OCI-LY1 (cell line): ENCODE data around the gene FRA10AC1.

Source experiments
- H2AFZ ChIP-seq: fragments of 200-600 bp; sonication (generic), shearing (Covaris generic); 2 replicates; pipeline ENCODE4 v1.6.0; 2014; ENCODE audit warnings: antibody characterized with exemption, mild to moderate bottlenecking, low read length
- H3F3A ChIP-seq: fragments of 200-600 bp; sonication (generic), shearing (Covaris generic); 2 replicates; pipeline ENCODE4 v1.6.0; 2014; ENCODE audit warnings: mild to moderate bottlenecking, antibody characterized with exemption, low read length, moderate library complexity; ENCODE audit not compliant: insufficient read depth
- H3K27ac ChIP-seq: fragments of 200-600 bp; sonication (generic); 2 replicates; pipeline ENCODE4 v1.5.1; 2014; ENCODE audit warnings: low read length, mixed run types, mild to moderate bottlenecking, low read depth; ENCODE audit not compliant: poor library complexity, severe bottlenecking
- H3K27me3 ChIP-seq: fragments of 200-600 bp; sonication (generic); 2 replicates; pipeline ENCODE4 v1.6.0; 2014; ENCODE audit warnings: antibody characterized with exemption, mild to moderate bottlenecking, low read length, moderate library complexity; ENCODE audit not compliant: insufficient read depth
- H3K36me3 ChIP-seq: fragments of 200-600 bp; sonication (generic); 2 replicates; pipeline ENCODE4 v1.6.1; 2014; ENCODE audit warnings: mild to moderate bottlenecking, antibody characterized with exemption, low read length, moderate library complexity, mixed read lengths; ENCODE audit not compliant: insufficient read depth
- H3K4me1 ChIP-seq: fragments of 200-600 bp; sonication (generic); 2 replicates; pipeline ENCODE4 v1.5.1; 2014; ENCODE audit warnings: mild to moderate bottlenecking, low read length, moderate library complexity; ENCODE audit not compliant: insufficient read depth, severe bottlenecking
- H3K4me2 ChIP-seq: fragments of 200-600 bp; sonication (generic), shearing (Covaris generic); 2 replicates; pipeline ENCODE4 v1.6.1; 2014; ENCODE audit warnings: low read length
- H3K4me3 ChIP-seq: fragments of 200-600 bp; sonication (generic); 2 replicates; pipeline ENCODE4 v1.5.1; 2014; ENCODE audit warnings: low read length, low read depth, mild to moderate bottlenecking, mixed read lengths; ENCODE audit not compliant: poor library complexity, severe bottlenecking
- H3K79me2 ChIP-seq: fragments of 200-600 bp; shearing (Covaris generic); 2 replicates; pipeline ENCODE4 v1.6.1; 2016; ENCODE audit warnings: mixed run types, low read length, mixed read lengths; ENCODE audit not compliant: insufficient read depth
- H3K9ac ChIP-seq: fragments of 200-600 bp; sonication (generic), shearing (Covaris generic); 2 replicates; pipeline ENCODE4 v1.6.1; 2014; ENCODE audit warnings: mild to moderate bottlenecking, low read length, mixed read lengths
- H3K9me2 ChIP-seq: fragments of 200-600 bp; sonication (generic), shearing (Covaris generic); 2 replicates; pipeline ENCODE4 v1.6.1; 2014; ENCODE audit warnings: low read depth, mild to moderate bottlenecking, low read length, mixed read lengths
- H3K9me3 ChIP-seq: fragments of 200-600 bp; shearing (Covaris generic); 2 replicates; pipeline ENCODE4 v1.6.1; 2014; ENCODE audit warnings: low read length, mixed read lengths
- H4K20me1 ChIP-seq: fragments of 200-600 bp; sonication (generic), shearing (Covaris generic); 2 replicates; pipeline ENCODE4 v1.6.0; 2016; ENCODE audit warnings: mild to moderate bottlenecking, low read length; ENCODE audit not compliant: insufficient read depth
- EZH2 ChIP-seq: fragments of 200-600 bp; sonication (generic), shearing (Covaris generic); IDR thresholded peaks from 2 replicates; pipeline ENCODE4 v1.8.0; 2017; ENCODE audit warnings: borderline replicate concordance, mixed run types, mild to moderate bottlenecking, antibody characterized with exemption, low read length, moderate library complexity, mixed read lengths
- TF ChIP-seq, protein P1 (sequence below): fragments of 200-600 bp; sonication (generic), shearing (Covaris generic); IDR thresholded peaks from 2 replicates; pipeline ENCODE4 v1.5.1; 2017; ENCODE audit warnings: mild to moderate bottlenecking, antibody characterized with exemption, low read length, moderate library complexity, mixed read lengths

FRA10AC1 gene

GRCh38 chr10:93742633-93743349, 40.4 kb upstream of the FRA10AC1 start:
- no peaks in the 10 kb centered on the region for H3K4me1 ChIP-seq
- H3K4me3 ChIP-seq, result no peak overlapping the region
- H3F3A ChIP-seq, result no peaks in the 10 kb centered on the region
- H3K9me2 ChIP-seq, result no peaks in the 10 kb centered on the region
- no peak overlapping the region for H2AFZ ChIP-seq
- H3K9ac ChIP-seq, result no peak overlapping the region
- H3K79me2 ChIP-seq, result no peaks in the 10 kb centered on the region
- no peaks in the 10 kb centered on the region for H4K20me1 ChIP-seq
- H3K36me3 ChIP-seq, result no peaks in the 10 kb centered on the region
- no peaks in the 10 kb centered on the region for H3K9me3 ChIP-seq
- no peaks in the 10 kb centered on the region for H3K27me3 ChIP-seq
- no peak overlapping the region for H3K27ac ChIP-seq
- H3K4me2 ChIP-seq, result no peak overlapping the region
- TF ChIP-seq, protein P1, sequence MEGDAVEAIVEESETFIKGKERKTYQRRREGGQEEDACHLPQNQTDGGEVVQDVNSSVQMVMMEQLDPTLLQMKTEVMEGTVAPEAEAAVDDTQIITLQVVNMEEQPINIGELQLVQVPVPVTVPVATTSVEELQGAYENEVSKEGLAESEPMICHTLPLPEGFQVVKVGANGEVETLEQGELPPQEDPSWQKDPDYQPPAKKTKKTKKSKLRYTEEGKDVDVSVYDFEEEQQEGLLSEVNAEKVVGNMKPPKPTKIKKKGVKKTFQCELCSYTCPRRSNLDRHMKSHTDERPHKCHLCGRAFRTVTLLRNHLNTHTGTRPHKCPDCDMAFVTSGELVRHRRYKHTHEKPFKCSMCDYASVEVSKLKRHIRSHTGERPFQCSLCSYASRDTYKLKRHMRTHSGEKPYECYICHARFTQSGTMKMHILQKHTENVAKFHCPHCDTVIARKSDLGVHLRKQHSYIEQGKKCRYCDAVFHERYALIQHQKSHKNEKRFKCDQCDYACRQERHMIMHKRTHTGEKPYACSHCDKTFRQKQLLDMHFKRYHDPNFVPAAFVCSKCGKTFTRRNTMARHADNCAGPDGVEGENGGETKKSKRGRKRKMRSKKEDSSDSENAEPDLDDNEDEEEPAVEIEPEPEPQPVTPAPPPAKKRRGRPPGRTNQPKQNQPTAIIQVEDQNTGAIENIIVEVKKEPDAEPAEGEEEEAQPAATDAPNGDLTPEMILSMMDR, result no peak
- TF ChIP-seq EZH2, result no peak

DNA sequence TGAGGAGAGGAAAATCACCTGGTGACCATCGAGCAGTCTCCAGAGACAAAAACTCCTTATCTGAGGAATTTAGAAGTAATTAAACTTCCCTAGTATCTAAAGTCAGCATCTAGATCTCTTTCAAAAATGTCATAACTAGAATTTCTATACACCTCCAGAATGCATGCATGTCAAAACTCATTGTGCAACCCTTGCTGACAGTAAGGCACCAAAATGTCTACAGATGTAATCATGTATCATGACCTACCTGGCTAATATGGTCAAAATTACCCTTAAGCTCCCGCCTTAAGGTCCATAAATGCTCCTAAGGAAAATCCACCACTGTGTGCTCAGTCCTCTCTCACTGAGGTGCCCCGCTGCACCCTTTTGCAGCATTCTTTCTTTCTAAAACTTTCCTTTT, 39.0 kb upstream of the FRA10AC1 start:
- Histone ChIP-seq H3K9me3 (no peaks in the 10 kb centered on the region), H4K20me1 (no peaks in the 10 kb centered on the region), H3F3A (no peaks in the 10 kb centered on the region), H3K9me2 (no peaks in the 10 kb centered on the region), H3K79me2 (no peaks in the 10 kb centered on the region), H3K27ac (no peak overlapping the region), H3K36me3 (no peaks in the 10 kb centered on the region), H2AFZ (no peak overlapping the region), H3K9ac (no peak overlapping the region), H3K4me3 (no peak overlapping the region), H3K4me1 (no peaks in the 10 kb centered on the region), H3K27me3 (no peaks in the 10 kb centered on the region), H3K4me2 (no peak overlapping the region)
- TF ChIP-seq, protein P1, result no peak
- no peak for TF ChIP-seq EZH2

DNA sequence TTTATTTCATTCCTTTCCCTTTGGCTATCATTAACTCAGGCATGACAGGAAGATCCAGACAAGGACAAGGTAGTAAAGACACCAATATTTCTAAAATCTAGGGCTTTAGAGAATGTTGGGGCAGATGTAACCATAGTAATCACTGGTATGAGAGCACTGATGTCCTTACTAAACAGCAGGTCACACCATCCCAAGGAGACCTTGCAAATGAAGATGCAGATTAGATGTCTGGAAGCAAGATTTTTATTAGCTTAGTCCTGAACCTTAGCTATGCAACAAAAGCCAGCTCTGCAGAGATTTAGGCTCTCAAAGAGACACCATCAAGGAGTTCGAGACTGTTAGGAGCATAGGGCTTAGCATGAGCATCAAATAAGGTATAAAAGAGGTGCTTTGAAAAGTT, 23.6 kb upstream of the FRA10AC1 start:
- no peak overlapping the region for H3K4me2 ChIP-seq
- H3F3A ChIP-seq, result no peaks in the 10 kb centered on the region

More for the DNA sequence above, 23.6 kb upstream of the FRA10AC1 start:
- no peak overlapping the region for H3K9ac ChIP-seq
- no peaks in the 10 kb centered on the region for H3K36me3 ChIP-seq
- H2AFZ ChIP-seq, result no peak overlapping the region
- no peaks in the 10 kb centered on the region for H3K4me1 ChIP-seq
- H3K79me2 ChIP-seq, result no peaks in the 10 kb centered on the region
- H3K4me3 ChIP-seq, result no peak overlapping the region
- no peak for TF ChIP-seq EZH2
- TF ChIP-seq, protein P1, result no peak
- H3K9me3 ChIP-seq, result no peaks in the 10 kb centered on the region
- H3K27ac ChIP-seq, result no peak overlapping the region
- H3K27me3 ChIP-seq, result no peaks in the 10 kb centered on the region
- no peaks in the 10 kb centered on the region for H4K20me1 ChIP-seq
- H3K9me2 ChIP-seq, result no peaks in the 10 kb centered on the region
